Activated CD4-positive, alpha-beta T cell treated with anti-CD3 and anti-CD28 coated beads for 36 hours (primary cell): ENCODE results near the gene CUL4A. TPM values are rescaled to one million over a fixed set of nuclear protein-coding genes. Genes with fewer than 3 reads are reported as not detected.
"Not testable (repeated sequence)": the region's sequence is repeated elsewhere in the genome, so short reads cannot be mapped to it uniquely, and the experiment has no call there.

Experiments
- ATAC-seq: fragments of 200-7000 bp; cut with Tn5 transposase; one replicate; pipeline ENCODE4 v1.10.0; 2021; ENCODE audit warnings: mild to moderate bottlenecking, moderate library complexity
- CTCF ChIA-PET: fragments of 350-600 bp; sonication (Branson Sonifier 250); formaldehyde crosslinking; loops from one replicate; lab custom pipeline; 2021; ENCODE audit warnings: antibody characterized with exemption; lab: Charles Lee
- POLR2A ChIA-PET: fragments of 350-600 bp; sonication (Branson Sonifier 250); formaldehyde crosslinking; loops from one replicate; lab custom pipeline; 2021; ENCODE audit warnings: antibody characterized with exemption, inconsistent platforms; lab: Charles Lee
- DNase-seq: peaks from one replicate; pipeline ENCODE4 v3.0.0-alpha.2; 2020
- H3K27ac Mint-ChIP-seq: one replicate; pipeline ENCODE4 v1.8.0; 2021; ENCODE audit warnings: mixed read lengths
- H3K27me3 Mint-ChIP-seq: one replicate; pipeline ENCODE4 v1.8.0; 2021; ENCODE audit warnings: mixed read lengths
- H3K36me3 Mint-ChIP-seq: one replicate; pipeline ENCODE4 v1.8.0; 2021; ENCODE audit warnings: low read depth, mixed read lengths
- H3K4me1 Mint-ChIP-seq: one replicate; pipeline ENCODE4 v1.8.0; 2021; ENCODE audit warnings: mixed read lengths
- H3K4me3 Mint-ChIP-seq: one replicate; pipeline ENCODE4 v1.8.0; 2021; ENCODE audit warnings: mild to moderate bottlenecking, moderate library complexity, mixed read lengths
- H3K9me3 Mint-ChIP-seq: one replicate; pipeline ENCODE4 v1.8.0; 2021; ENCODE audit warnings: low read depth, mixed read lengths
- intact Hi-C, 2 experiments: fragments of 100-400 bp; cut with DNase I in 1 of 2; cut with micrococcal nuclease in 1 of 2; formaldehyde crosslinking; loops; one replicate each; pipeline versions ENCODE4 v1.14.2 to v1.15.1; 2022 to 2024; cut with DNase I, micrococcal nuclease
- total RNA-seq, 2 experiments: library from RNA; stranded (reverse); gene quantifications; one replicate each; pipeline ENCODE4 v1.2.3, GENCODE V29; 2021

The CUL4A gene
- total RNA-seq, 2 experiments from 2014 or later = 81.7 to 87.4 TPM

GRCh38 chr13:113296823-113297369 is 87.5 kb downstream of the CUL4A start, which contains the start of gene LAMP1:
TSS of gene LAMP1 (plus strand) at chr13:113297239. CDS start at chr13:113297435, 196 bp downstream.
- peak; percentile 88 for ATAC-seq
- peak within 1 kb of the TSS; percentile 100 for H3K27ac Mint-ChIP-seq
- ChIA-PET CTCF (interaction anchor here (0.7 kb wide), 1 partner anchor 144 kb away, joined by 3 read pairs; no protein-coding TSS in a partner anchor), POLR2A (no interaction called here)
- peaks cover 4% of the 10 kb centered on the region for H3K36me3 Mint-ChIP-seq
- intact Hi-C loops = loop anchor here (1.0 to 5.0 kb wide), 11 partner anchors 67 to 1017 kb away; partner anchors contain the start of genes ATP11A (in 1 of the 2), CHAMP1 (in 1 of the 2), CUL4A (in 1 of the 2) and DCUN1D2 (in 1 of the 2)
- peak; percentile 99 for DNase-seq
- H3K4me1 Mint-ChIP-seq = peaks cover 32% of the 10 kb centered on the region
- peak within 1 kb of the TSS; percentile 89 for H3K4me3 Mint-ChIP-seq
- H3K27me3 Mint-ChIP-seq = peaks cover 10% of the 10 kb centered on the region
- H3K9me3 Mint-ChIP-seq = no peaks in the 10 kb centered on the region

GRCh38 chr13:113297370-113298042 is 88.1 kb downstream of the CUL4A start:
- H3K27me3 Mint-ChIP-seq = peaks cover 4% of the 10 kb centered on the region
- intact Hi-C loops = loop anchor here (1.0 to 5.0 kb wide), 11 partner anchors 67 to 1017 kb away; partner anchors contain the start of genes ATP11A (in 1 of the 2), CHAMP1 (in 1 of the 2), CUL4A (in 1 of the 2) and DCUN1D2 (in 1 of the 2)
- peaks cover 25% of the 10 kb centered on the region for H3K4me1 Mint-ChIP-seq
- peak overlapping the region; percentile 86 for H3K27ac Mint-ChIP-seq
- ChIA-PET CTCF (no interaction called here), POLR2A (no interaction called here)
- ATAC-seq = peak; percentile 50
- H3K4me3 Mint-ChIP-seq = peak overlapping the region; percentile 89
- H3K9me3 Mint-ChIP-seq = no peaks in the 10 kb centered on the region
- peaks cover 4% of the 10 kb centered on the region for H3K36me3 Mint-ChIP-seq
- peak; percentile 68 for DNase-seq

GRCh38 chr13:113298043-113298945 is 88.9 kb downstream of the CUL4A start:
- POLR2A ChIA-PET = no interaction called here

GRCh38 chr13:113299951-113300350 is 90.5 kb downstream of the CUL4A start:
- Mint-ChIP-seq H3K9me3 (no peaks in the 10 kb centered on the region), H3K36me3 (peaks cover 4% of the 10 kb centered on the region)
- DNase-seq = no peak

More at GRCh38 chr13:113298043-113298945, 88.9 kb downstream of the CUL4A start:
- intact Hi-C loops = loop anchor here in 1 of 2 experiments (5.0 kb wide), 1 partner anchor 146 kb away; no protein-coding TSS in a partner anchor
- no peak for DNase-seq
- peaks cover 29% of the 10 kb centered on the region for H3K4me1 Mint-ChIP-seq
- peaks cover 2% of the 10 kb centered on the region for H3K27me3 Mint-ChIP-seq
- CTCF ChIA-PET = interaction anchor here (0.6 to 0.7 kb wide), 3 partner anchors 19 to 95 kb away, joined by 3 to 4 read pairs (median 3); no protein-coding TSS in a partner anchor
- peaks cover 4% of the 10 kb centered on the region for H3K36me3 Mint-ChIP-seq
- H3K9me3 Mint-ChIP-seq = no peaks in the 10 kb centered on the region
- peak overlapping the region; percentile 89 for H3K4me3 Mint-ChIP-seq
- no peak for ATAC-seq
- H3K27ac Mint-ChIP-seq = peak overlapping the region; percentile 86

GRCh38 chr13:113302986-113303385 is 93.6 kb downstream of the CUL4A start:
- Mint-ChIP-seq H3K4me1 (peaks cover 31% of the 10 kb centered on the region), H3K27ac (no peak overlapping the region), H3K27me3 (no peaks in the 10 kb centered on the region), H3K4me3 (no peak overlapping the region), H3K9me3 (no peaks in the 10 kb centered on the region), H3K36me3 (peaks cover 1% of the 10 kb centered on the region)
- ChIA-PET CTCF (no interaction called here), POLR2A (no interaction called here)
- DNase-seq = no peak
- ATAC-seq = no peak
- intact Hi-C loops = no loop called here

More at GRCh38 chr13:113299951-113300350, 90.5 kb downstream of the CUL4A start:
- H3K4me3 Mint-ChIP-seq = no peak overlapping the region
- peaks cover 34% of the 10 kb centered on the region for H3K4me1 Mint-ChIP-seq
- peaks cover 2% of the 10 kb centered on the region for H3K27me3 Mint-ChIP-seq
- ATAC-seq = no peak
- POLR2A ChIA-PET = interaction anchor here (0.7 kb wide), 1 partner anchor 91 kb away, joined by 7 read pairs; the partner anchor contains the start of gene PCID2
- H3K27ac Mint-ChIP-seq = no peak overlapping the region
- CTCF ChIA-PET = no interaction called here
- intact Hi-C loops = loop anchor here in 1 of 2 experiments (5.0 kb wide), 1 partner anchor 148 kb away; no protein-coding TSS in a partner anchor

- H3K4me1 Mint-ChIP-seq = peaks cover 22% of the 10 kb centered on the region
- H3K9me3 Mint-ChIP-seq = no peaks in the 10 kb centered on the region
- no peaks in the 10 kb centered on the region for H3K27me3 Mint-ChIP-seq
- intact Hi-C loops = no loop called here
- DNase-seq (no peak), ATAC-seq (no peak)
- CTCF ChIA-PET = interaction anchor here (0.8 kb wide), 1 partner anchor 8 kb away, joined by 3 read pairs; no protein-coding TSS in a partner anchor
- POLR2A ChIA-PET = no interaction called here
- H3K27ac Mint-ChIP-seq = no peak overlapping the region
- H3K36me3 Mint-ChIP-seq = peaks cover 1% of the 10 kb centered on the region
- no peak overlapping the region for H3K4me3 Mint-ChIP-seq
These were observed 94.7 kb downstream of the CUL4A start for GRCh38 chr13:113304121-113304520.

- Mint-ChIP-seq H3K9me3 (no peaks in the 10 kb centered on the region), H3K36me3 (peaks cover 5% of the 10 kb centered on the region), H3K4me3 (no peak overlapping the region), H3K4me1 (peaks cover 22% of the 10 kb centered on the region), H3K27me3 (no peaks in the 10 kb centered on the region), H3K27ac (peak overlapping the region; percentile 31)
- ChIA-PET POLR2A (no interaction called here), CTCF (no interaction called here)
- ATAC-seq = no peak
- intact Hi-C loops = no loop called here
- no peak for DNase-seq
These were observed 95.8 kb downstream of the CUL4A start for GRCh38 chr13:113305208-113305607.

- no peak overlapping the region for H3K4me3 Mint-ChIP-seq
- peaks cover 13% of the 10 kb centered on the region for H3K36me3 Mint-ChIP-seq
- no peak for ATAC-seq
- no peak for DNase-seq
- intact Hi-C loops = no loop called here
- no peaks in the 10 kb centered on the region for H3K9me3 Mint-ChIP-seq
- POLR2A ChIA-PET = no interaction called here
- no peaks in the 10 kb centered on the region for H3K27me3 Mint-ChIP-seq
- H3K4me1 Mint-ChIP-seq = peaks cover 17% of the 10 kb centered on the region
- no peak overlapping the region for H3K27ac Mint-ChIP-seq
- CTCF ChIA-PET = no interaction called here
These were observed 98.1 kb downstream of the CUL4A start for GRCh38 chr13:113307491-113307890.

- CTCF ChIA-PET = interaction anchor here (0.6 to 1.2 kb wide), 2 partner anchors 8 to 95 kb away, joined by 3 to 4 read pairs; no protein-coding TSS in a partner anchor
- Mint-ChIP-seq H3K27ac (no peak overlapping the region), H3K4me3 (no peak overlapping the region), H3K27me3 (no peaks in the 10 kb centered on the region), H3K36me3 (peaks cover 13% of the 10 kb centered on the region), H3K4me1 (peaks cover 6% of the 10 kb centered on the region), H3K9me3 (no peaks in the 10 kb centered on the region)
- POLR2A ChIA-PET = no interaction called here
- intact Hi-C loops = no loop called here
- ATAC-seq = no peak
- no peak for DNase-seq
These were observed 100.1 kb downstream of the CUL4A start for GRCh38 chr13:113309473-113309872.

GRCh38 chr13:113314112-113314511 is 104.7 kb downstream of the CUL4A start:
- intact Hi-C loops, POLR2A ChIA-PET, H3K4me3 Mint-ChIP-seq, DNase-seq, CTCF ChIA-PET, H3K27me3 Mint-ChIP-seq, ATAC-seq, H3K4me1 Mint-ChIP-seq, H3K27ac Mint-ChIP-seq, H3K9me3 Mint-ChIP-seq: not testable (repeated sequence)
- H3K36me3 Mint-ChIP-seq = peaks cover 11% of the 10 kb centered on the region
